SJSA1 (cell line): ENCODE data around the gene TSTD1. TPM values are rescaled to one million over a fixed set of nuclear protein-coding genes. Genes with fewer than 3 reads are reported as not detected.
A peak's percentile ranks its signal among the peaks of the same experiment; 100 is the strongest.
"Not testable (repeated sequence)": the region's sequence is repeated elsewhere in the genome, so short reads cannot be mapped to it uniquely, and the experiment has no call there.

Experiments
- DNase-seq, 2 experiments: peaks; one replicate each; pipeline ENCODE4 v3.0.0-alpha.2; 2015 to 2020; ENCODE audit warnings: low spot score in 2 of 2, low read depth in 1 of 2
- H3K27ac ChIP-seq: fragments of 250-450 bp; sonication (Bioruptor Pico); 2 replicates; pipeline ENCODE4 v1.5.1; 2020; ENCODE audit warnings: mild to moderate bottlenecking, moderate library complexity
- H3K27me3 ChIP-seq: fragments of 250-450 bp; sonication (Bioruptor Pico); replicated peaks from 2 replicates; pipeline ENCODE4 v1.5.1; 2020; ENCODE audit warnings: mild to moderate bottlenecking, moderate library complexity
- H3K36me3 ChIP-seq: fragments of 250-450 bp; sonication (Bioruptor Pico); 2 replicates; pipeline ENCODE4 v1.5.1; 2020; ENCODE audit warnings: mild to moderate bottlenecking
- H3K4me1 ChIP-seq: fragments of 250-450 bp; sonication (Bioruptor Pico); replicated peaks from 2 replicates; pipeline ENCODE4 v1.6.1; 2021; ENCODE audit warnings: mild to moderate bottlenecking
- H3K4me3 ChIP-seq: fragments of 250-450 bp; sonication (Bioruptor Pico); 2 replicates; pipeline ENCODE4 v1.5.1; 2020; ENCODE audit warnings: mild to moderate bottlenecking
- H3K9me3 ChIP-seq: fragments of 250-450 bp; sonication (Bioruptor Pico); replicated peaks from 2 replicates; pipeline ENCODE4 v1.5.1; 2020; ENCODE audit warnings: mild to moderate bottlenecking
- total RNA-seq: library from RNA; depleted of rRNA; stranded (reverse); fragments of >200 nt; shearing (Covaris generic); gene quantifications from 2 replicates; pipeline ENCODE4 v1.2.3, GENCODE V29; 2014

The TSTD1 gene
- total RNA-seq, 1 experiment from 2014 or later: 3.1 TPM

DNA sequence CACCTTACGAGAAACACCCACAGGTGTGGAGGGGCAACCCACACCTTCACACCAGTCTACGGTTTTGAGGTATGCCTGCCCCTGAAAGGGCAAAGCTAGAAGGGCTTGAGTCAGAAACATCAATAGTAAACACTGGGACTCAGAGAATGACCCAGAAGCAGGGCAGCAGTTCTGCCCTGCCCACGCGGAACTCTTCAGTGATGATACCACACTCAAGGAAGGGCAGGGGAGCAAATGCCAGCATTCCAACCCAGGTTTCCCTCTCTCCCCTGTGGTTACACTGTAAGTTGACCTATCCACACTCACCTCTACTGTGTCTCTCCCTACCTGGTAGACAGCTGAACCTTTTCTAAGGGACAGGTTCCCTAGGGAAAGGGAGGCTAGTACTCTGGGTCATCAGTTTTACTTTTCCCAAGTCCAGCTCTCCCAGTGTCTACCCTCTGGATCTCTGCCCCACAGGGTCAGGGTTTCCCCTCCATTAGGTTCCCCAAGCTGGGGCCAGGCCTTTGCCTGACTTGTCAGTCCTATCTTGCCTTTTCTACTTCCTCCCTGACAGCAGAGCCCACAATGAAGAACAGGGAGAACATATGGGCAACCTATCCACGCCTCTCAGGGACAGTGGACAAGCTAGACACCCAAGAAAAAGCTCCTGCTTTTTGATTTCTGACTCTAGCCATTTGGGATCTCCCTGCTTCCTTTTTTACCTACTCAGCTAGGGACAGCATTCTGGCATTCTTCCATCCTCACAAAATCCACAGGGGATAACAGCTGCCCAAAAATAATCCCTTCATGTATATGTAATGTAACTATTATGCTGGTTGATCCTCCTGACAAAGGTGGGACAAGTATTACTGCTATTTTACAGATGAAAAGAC, 20.8 kb downstream of the TSTD1 start:
- no peak for DNase-seq

GRCh38 chr1:161017181-161017580, 21.6 kb downstream of the TSTD1 start:
- not testable (repeated sequence) for H3K9me3 ChIP-seq, DNase-seq, H3K4me3 ChIP-seq, H3K36me3 ChIP-seq, H3K27ac ChIP-seq
- peaks cover 16% of the 10 kb centered on the region; the same call in 1 of the 2 replicates for H3K27me3 ChIP-seq
- H3K4me1 ChIP-seq: peaks cover 38% of the 10 kb centered on the region

More for the DNA sequence above, 20.8 kb downstream of the TSTD1 start:
- H3K36me3 ChIP-seq: no peaks in the 10 kb centered on the region
- no peak overlapping the region for H3K27ac ChIP-seq
- H3K4me3 ChIP-seq: no peak overlapping the region
- H3K4me1 ChIP-seq: peaks cover 36% of the 10 kb centered on the region
- H3K27me3 ChIP-seq: peaks cover 16% of the 10 kb centered on the region; the same call in 1 of the 2 replicates
- no peaks in the 10 kb centered on the region for H3K9me3 ChIP-seq

DNA sequence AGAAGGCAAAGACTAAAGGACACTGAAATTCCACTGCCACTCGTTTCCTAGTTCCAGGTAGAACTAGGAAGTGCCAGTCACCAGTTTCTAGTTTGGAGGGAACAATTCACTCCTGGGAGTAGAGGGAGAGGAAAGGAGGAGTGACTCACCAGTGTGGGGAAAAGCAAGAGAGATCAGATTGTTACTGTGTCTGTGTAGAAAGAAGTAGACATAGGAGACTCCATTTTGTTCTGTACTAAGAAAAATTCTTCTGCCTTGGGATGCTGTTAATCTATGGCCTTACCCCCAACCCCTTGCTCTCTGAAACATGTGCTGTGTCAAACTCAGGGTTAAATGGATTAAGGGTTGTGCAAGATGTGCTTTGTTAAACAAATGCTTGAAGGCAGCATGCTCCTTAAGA, 22.1 kb downstream of the TSTD1 start:
- H3K9me3 ChIP-seq, H3K27ac ChIP-seq, H3K4me3 ChIP-seq, H3K36me3 ChIP-seq, DNase-seq: not testable (repeated sequence)
- peaks cover 16% of the 10 kb centered on the region; the same call in 1 of the 2 replicates for H3K27me3 ChIP-seq
- peaks cover 35% of the 10 kb centered on the region for H3K4me1 ChIP-seq

DNA sequence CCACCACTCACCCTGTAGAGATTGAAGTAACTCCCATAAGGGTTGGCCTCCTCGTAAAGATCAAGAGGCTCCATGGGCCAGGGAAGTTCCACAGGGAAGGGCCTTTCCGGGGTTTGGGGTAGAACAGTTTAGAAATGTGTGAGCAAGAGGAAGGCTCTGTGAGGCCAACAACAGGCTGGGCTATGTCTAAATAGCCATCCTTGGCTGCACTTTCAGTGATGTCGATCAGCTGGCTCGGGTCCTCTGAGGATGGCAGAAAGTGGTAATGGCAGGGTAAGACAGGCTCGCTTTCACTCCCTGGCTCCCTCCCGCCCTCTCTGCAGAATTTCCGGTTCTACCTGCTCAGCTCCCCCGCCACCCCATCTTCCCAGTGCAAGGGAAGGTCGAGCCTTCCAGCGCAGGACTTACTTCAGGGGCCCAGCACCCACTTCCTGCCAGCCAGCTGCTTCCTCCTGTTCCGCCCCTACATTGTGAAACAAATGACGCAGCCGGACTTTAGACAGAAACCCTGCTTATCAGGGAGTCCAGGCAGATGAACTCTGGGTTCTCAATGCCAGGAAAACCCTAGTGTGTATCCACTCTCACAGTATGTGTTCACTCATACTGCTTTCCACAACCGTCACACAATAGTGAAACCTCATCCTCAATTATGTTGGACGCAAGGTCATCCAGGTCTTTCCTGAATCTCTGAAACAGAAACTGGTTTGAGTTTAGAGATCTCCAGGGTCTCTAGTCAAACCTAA, 25.1 kb downstream of the TSTD1 start:
- Histone ChIP-seq H3K4me3 (no peak overlapping the region), H3K36me3 (no peaks in the 10 kb centered on the region), H3K4me1 (peaks cover 16% of the 10 kb centered on the region), H3K27me3 (no peaks in the 10 kb centered on the region), H3K9me3 (no peaks in the 10 kb centered on the region), H3K27ac (peak overlapping the region; percentile 75)
- no peak for DNase-seq

DNA sequence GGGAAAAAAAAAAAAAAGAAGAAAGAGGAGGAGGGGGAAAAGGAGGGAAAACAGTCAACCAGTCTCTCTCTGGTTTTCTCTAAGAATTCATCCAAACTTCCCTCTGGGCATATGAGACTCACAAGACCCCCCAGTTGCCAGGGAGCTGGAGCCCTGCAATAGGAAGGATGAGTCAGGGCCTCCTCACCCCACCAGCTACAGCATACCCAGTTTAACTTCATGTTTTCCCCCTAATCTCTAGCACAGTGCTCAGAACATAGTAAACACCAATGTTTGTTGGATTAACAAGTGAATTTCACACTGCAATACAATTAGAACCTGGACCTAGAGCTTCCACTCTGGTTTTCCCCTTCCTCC, 25.7 kb downstream of the TSTD1 start:
- H3K4me1 ChIP-seq: peaks cover 16% of the 10 kb centered on the region
- H3K4me3 ChIP-seq: no peak overlapping the region
- no peaks in the 10 kb centered on the region for H3K9me3 ChIP-seq
- no peaks in the 10 kb centered on the region for H3K27me3 ChIP-seq
- H3K27ac ChIP-seq: peak overlapping the region; percentile 75
- H3K36me3 ChIP-seq: no peaks in the 10 kb centered on the region
- DNase-seq: peak; percentile 25 to 56

DNA sequence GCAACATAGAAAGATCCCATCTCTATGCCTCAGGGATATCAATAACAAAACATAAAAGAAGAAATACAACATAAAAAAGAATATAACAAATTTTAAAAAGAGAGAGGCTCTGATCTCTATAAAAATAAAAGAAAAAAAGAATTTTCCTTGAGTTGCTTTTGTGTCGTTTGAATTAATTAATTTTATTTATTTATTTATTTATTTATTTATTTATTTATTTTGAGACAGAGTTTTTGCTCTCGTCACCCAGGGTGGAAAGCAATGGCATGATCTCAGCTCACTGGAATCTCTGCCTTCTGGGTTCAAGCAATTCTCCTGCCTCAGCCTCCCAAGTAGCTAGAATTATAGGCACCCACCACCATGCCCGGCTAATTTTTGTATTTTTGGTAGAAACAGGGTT, 26.3 kb downstream of the TSTD1 start:
- no peak overlapping the region for H3K4me3 ChIP-seq
- DNase-seq: no peak
- peaks cover 16% of the 10 kb centered on the region for H3K4me1 ChIP-seq
- no peaks in the 10 kb centered on the region for H3K36me3 ChIP-seq
- H3K27ac ChIP-seq: peak overlapping the region; percentile 75
- no peaks in the 10 kb centered on the region for H3K9me3 ChIP-seq
- no peaks in the 10 kb centered on the region for H3K27me3 ChIP-seq

- H3K4me1 ChIP-seq: peaks cover 16% of the 10 kb centered on the region
- no peak overlapping the region for H3K27ac ChIP-seq
- no peaks in the 10 kb centered on the region for H3K9me3 ChIP-seq
- no peaks in the 10 kb centered on the region for H3K36me3 ChIP-seq
- DNase-seq: no peak
- no peak overlapping the region for H3K4me3 ChIP-seq
- no peaks in the 10 kb centered on the region for H3K27me3 ChIP-seq
Measured at GRCh38 chr1:161009602-161010211, 29.1 kb downstream of the TSTD1 start.

DNA sequence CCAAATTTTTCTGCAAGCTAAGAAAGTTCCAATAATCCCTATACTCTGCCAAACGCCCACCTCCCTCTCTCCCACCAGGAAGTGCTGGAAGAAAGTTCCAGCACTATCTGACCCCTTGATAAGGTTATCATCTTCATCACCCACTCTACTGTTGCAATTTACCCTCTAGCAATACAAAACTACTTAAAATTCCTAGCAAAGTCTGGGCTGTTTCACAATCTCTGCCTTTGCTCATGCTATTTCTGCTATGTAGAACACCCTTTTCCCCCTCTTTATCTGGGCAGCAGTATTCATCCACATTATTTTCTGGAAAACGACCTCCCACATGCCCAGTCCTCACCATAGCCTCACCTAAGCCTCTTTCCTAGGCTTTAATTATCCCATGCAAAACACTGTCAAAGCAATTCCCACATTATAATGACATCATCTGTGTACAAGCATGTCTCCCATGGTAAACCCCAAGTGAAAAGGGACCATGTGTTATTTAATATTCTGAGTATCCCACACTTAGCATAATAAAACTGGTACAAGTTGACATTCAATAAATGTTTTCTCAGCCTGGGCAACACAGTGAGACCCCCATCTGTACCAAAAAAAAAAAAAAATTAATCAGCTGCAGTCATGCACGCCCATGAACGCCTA, 29.8 kb downstream of the TSTD1 start:
- Histone ChIP-seq H3K4me1 (peaks cover 15% of the 10 kb centered on the region), H3K27ac (no peak overlapping the region), H3K27me3 (no peaks in the 10 kb centered on the region), H3K36me3 (no peaks in the 10 kb centered on the region), H3K4me3 (no peak overlapping the region), H3K9me3 (no peaks in the 10 kb centered on the region)
- DNase-seq: no peak

GRCh38 chr1:161007369-161007768, 31.4 kb downstream of the TSTD1 start:
- no peak overlapping the region for H3K27ac ChIP-seq
- no peaks in the 10 kb centered on the region for H3K27me3 ChIP-seq
- H3K36me3 ChIP-seq: no peaks in the 10 kb centered on the region
- no peak for DNase-seq
- H3K4me3 ChIP-seq: no peak overlapping the region
- H3K9me3 ChIP-seq: no peaks in the 10 kb centered on the region
- H3K4me1 ChIP-seq: no peaks in the 10 kb centered on the region

GRCh38 chr1:161006563-161006962, 32.2 kb downstream of the TSTD1 start:
- no peak for DNase-seq
- no peak overlapping the region for H3K27ac ChIP-seq
- no peaks in the 10 kb centered on the region for H3K9me3 ChIP-seq
- no peaks in the 10 kb centered on the region for H3K36me3 ChIP-seq
- H3K27me3 ChIP-seq: no peaks in the 10 kb centered on the region
- no peaks in the 10 kb centered on the region for H3K4me1 ChIP-seq
- H3K4me3 ChIP-seq: no peak overlapping the region

- H3K4me3 ChIP-seq: no peak overlapping the region
- H3K36me3 ChIP-seq: no peaks in the 10 kb centered on the region
- H3K27ac ChIP-seq: no peak overlapping the region
- peaks cover 2% of the 10 kb centered on the region for H3K4me1 ChIP-seq
- no peaks in the 10 kb centered on the region for H3K9me3 ChIP-seq
- DNase-seq: no peak
- H3K27me3 ChIP-seq: no peaks in the 10 kb centered on the region
Measured at GRCh38 chr1:161001525-161001924, 37.2 kb downstream of the TSTD1 start.

- no peak for DNase-seq
- peaks cover 7% of the 10 kb centered on the region for H3K4me1 ChIP-seq
Measured at GRCh38 chr1:161000736-161001480, 37.9 kb downstream of the TSTD1 start.

DNA sequence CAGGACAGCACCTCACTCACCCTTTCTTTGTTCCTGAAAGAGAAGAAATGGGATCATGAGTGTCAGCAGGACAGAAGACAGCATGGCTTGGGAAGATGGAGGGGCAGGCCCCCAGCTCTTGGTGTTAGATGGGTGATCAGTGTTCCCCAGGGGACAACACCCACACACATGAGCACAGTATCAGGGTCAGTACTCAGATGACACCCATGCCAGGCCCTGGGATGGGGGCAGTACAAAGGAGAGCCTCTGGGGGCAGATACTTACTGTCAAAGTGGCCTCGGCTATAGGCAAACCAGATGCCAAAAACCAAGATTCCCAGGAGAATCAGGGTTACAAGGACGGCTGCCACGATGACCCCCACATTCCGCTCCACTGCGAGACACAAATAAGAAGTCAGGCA, 39.4 kb downstream of the TSTD1 start:
- no peak overlapping the region for H3K4me3 ChIP-seq
- no peak for DNase-seq
- no peaks in the 10 kb centered on the region for H3K9me3 ChIP-seq
- H3K4me1 ChIP-seq: peaks cover 16% of the 10 kb centered on the region
- H3K36me3 ChIP-seq: no peaks in the 10 kb centered on the region
- no peaks in the 10 kb centered on the region for H3K27me3 ChIP-seq
- H3K27ac ChIP-seq: no peak overlapping the region

More at GRCh38 chr1:161000736-161001480, 37.9 kb downstream of the TSTD1 start:
- Histone ChIP-seq H3K27ac (no peak overlapping the region), H3K9me3 (no peaks in the 10 kb centered on the region), H3K27me3 (no peaks in the 10 kb centered on the region), H3K36me3 (no peaks in the 10 kb centered on the region), H3K4me3 (no peak overlapping the region)
